ENCODE data around the gene PIK3C2B. TPM values are rescaled to one million over a fixed set of nuclear protein-coding genes. Genes with fewer than 3 reads are reported as not detected.

Gene PIK3C2B
- total RNA-seq, 1 experiment from 2014 or later = 17.4 TPM

- DNase-seq (ENCODE audit: low read depth, low spot score) (no peak), ATAC-seq (no peak)
- H3K4me2 ChIP-seq (ENCODE audit: low read length) = no peak overlapping the region
- H3K27ac ChIP-seq (ENCODE audit: low read depth, low read length) = no peak overlapping the region
- no peaks in the 10 kb centered on the region for H3K9me2 ChIP-seq (ENCODE audit: insufficient read depth)
- no peaks in the 10 kb centered on the region for H3K4me1 ChIP-seq (ENCODE audit: control insufficient read depth in 1 of 2, insufficient read depth in 2 of 2, low read length in 2 of 2)
- H3K27me3 ChIP-seq (ENCODE audit: insufficient read depth, low read length) = no peaks in the 10 kb centered on the region
- peaks cover 44 to 72% of the 10 kb centered on the region in 2 experiments for H3K36me3 ChIP-seq (ENCODE audit: control insufficient read depth in 1 of 2, insufficient read depth in 2 of 2, low read length in 2 of 2)
- no TSS peak for BruUV-seq (replicated peaks)
- TF ChIP-seq ZFX (IDR thresholded peaks at IDR 0.05) (no peak), RAD21 (IDR thresholded peaks at IDR 0.05; ENCODE audit: low read depth) (no peak), JUND (IDR thresholded peaks at IDR 0.05) (no peak), EZH2 (IDR thresholded peaks at IDR 0.05) (no peak), FOSL1 (IDR thresholded peaks at IDR 0.05; ENCODE audit: low read depth) (no peak), EGR1 (IDR thresholded peaks at IDR 0.05; ENCODE audit: low read depth) (no peak)
- TF ChIP-seq, protein P1, sequence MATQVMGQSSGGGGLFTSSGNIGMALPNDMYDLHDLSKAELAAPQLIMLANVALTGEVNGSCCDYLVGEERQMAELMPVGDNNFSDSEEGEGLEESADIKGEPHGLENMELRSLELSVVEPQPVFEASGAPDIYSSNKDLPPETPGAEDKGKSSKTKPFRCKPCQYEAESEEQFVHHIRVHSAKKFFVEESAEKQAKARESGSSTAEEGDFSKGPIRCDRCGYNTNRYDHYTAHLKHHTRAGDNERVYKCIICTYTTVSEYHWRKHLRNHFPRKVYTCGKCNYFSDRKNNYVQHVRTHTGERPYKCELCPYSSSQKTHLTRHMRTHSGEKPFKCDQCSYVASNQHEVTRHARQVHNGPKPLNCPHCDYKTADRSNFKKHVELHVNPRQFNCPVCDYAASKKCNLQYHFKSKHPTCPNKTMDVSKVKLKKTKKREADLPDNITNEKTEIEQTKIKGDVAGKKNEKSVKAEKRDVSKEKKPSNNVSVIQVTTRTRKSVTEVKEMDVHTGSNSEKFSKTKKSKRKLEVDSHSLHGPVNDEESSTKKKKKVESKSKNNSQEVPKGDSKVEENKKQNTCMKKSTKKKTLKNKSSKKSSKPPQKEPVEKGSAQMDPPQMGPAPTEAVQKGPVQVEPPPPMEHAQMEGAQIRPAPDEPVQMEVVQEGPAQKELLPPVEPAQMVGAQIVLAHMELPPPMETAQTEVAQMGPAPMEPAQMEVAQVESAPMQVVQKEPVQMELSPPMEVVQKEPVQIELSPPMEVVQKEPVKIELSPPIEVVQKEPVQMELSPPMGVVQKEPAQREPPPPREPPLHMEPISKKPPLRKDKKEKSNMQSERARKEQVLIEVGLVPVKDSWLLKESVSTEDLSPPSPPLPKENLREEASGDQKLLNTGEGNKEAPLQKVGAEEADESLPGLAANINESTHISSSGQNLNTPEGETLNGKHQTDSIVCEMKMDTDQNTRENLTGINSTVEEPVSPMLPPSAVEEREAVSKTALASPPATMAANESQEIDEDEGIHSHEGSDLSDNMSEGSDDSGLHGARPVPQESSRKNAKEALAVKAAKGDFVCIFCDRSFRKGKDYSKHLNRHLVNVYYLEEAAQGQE (IDR thresholded peaks at IDR 0.05; ENCODE audit: low read depth) = no peak
- no peak overlapping the region for H2AFZ ChIP-seq (ENCODE audit: low read depth, low read length, poor library complexity, severe bottlenecking)
- H3K9ac ChIP-seq (ENCODE audit: low read length) = no peak overlapping the region
- no peaks in the 10 kb centered on the region for H3K79me2 ChIP-seq (ENCODE audit: insufficient read depth, low read length)
- H3K4me3 ChIP-seq (replicated peaks in 1 of 2; ENCODE audit: low read depth in 1 of 2, low read length in 2 of 2) = no peak overlapping the region
- CTCF ChIA-PET = no interaction called here
- RAD21 ChIA-PET (ENCODE audit: low non-redundant PET in 1 of 2, low total read pairs in 2 of 2, uncharacterized antibody in 2 of 2, unreplicated experiment in 2 of 2) = no interaction called here
- H3K9me3 ChIP-seq (ENCODE audit: control insufficient read depth in 1 of 2, insufficient read depth in 1 of 2, low read depth in 1 of 2, low read length in 2 of 2) = no peaks in the 10 kb centered on the region
- intact Hi-C loops (cut with micrococcal nuclease) = no loop called here
- POLR2A ChIA-PET = no interaction called here
- no peaks in the 10 kb centered on the region for H4K20me1 ChIP-seq (ENCODE audit: insufficient read depth)
Measured at GRCh38 chr1:204544321-204544720, 49.7 kb upstream of the PIK3C2B start.

- Histone ChIP-seq H3K4me1 (ENCODE audit: control insufficient read depth in 1 of 2, insufficient read depth in 2 of 2, low read length in 2 of 2) (no peaks in the 10 kb centered on the region), H3K4me2 (ENCODE audit: low read length) (no peak overlapping the region), H2AFZ (ENCODE audit: low read depth, low read length, poor library complexity, severe bottlenecking) (no peak overlapping the region), H3K9ac (ENCODE audit: low read length) (no peak overlapping the region), H4K20me1 (ENCODE audit: insufficient read depth) (no peaks in the 10 kb centered on the region), H3K27me3 (ENCODE audit: insufficient read depth, low read length) (no peaks in the 10 kb centered on the region), H3K4me3 (replicated peaks in 1 of 2; ENCODE audit: low read depth in 1 of 2, low read length in 2 of 2) (no peak overlapping the region), H3K9me2 (ENCODE audit: insufficient read depth) (no peaks in the 10 kb centered on the region), H3K27ac (ENCODE audit: low read depth, low read length) (no peak overlapping the region), H3K79me2 (ENCODE audit: insufficient read depth, low read length) (peaks cover 7% of the 10 kb centered on the region), H3K9me3 (ENCODE audit: control insufficient read depth in 1 of 2, insufficient read depth in 1 of 2, low read depth in 1 of 2, low read length in 2 of 2) (no peaks in the 10 kb centered on the region), H3K36me3 (ENCODE audit: control insufficient read depth in 1 of 2, insufficient read depth in 2 of 2, low read length in 2 of 2) (peaks cover 42 to 69% of the 10 kb centered on the region in 2 experiments)
- no TSS peak for BruUV-seq (replicated peaks)
- ChIA-PET RAD21 (ENCODE audit: low non-redundant PET in 1 of 2, low total read pairs in 2 of 2, uncharacterized antibody in 2 of 2, unreplicated experiment in 2 of 2) (no interaction called here), POLR2A (no interaction called here), CTCF (no interaction called here)
- TF ChIP-seq EGR1 (IDR thresholded peaks at IDR 0.05; ENCODE audit: low read depth) (no peak), ZNF274 (IDR thresholded peaks at IDR 0.05; ENCODE audit: low read depth, low read length) (no peak), POLR2A (IDR thresholded peaks at IDR 0.05; ENCODE audit: borderline replicate concordance, extremely low read depth, insufficient read depth, insufficient read length) (no peak), SIN3A (IDR thresholded peaks at IDR 0.05; ENCODE audit: low read depth) (no peak), SP1 (IDR thresholded peaks at IDR 0.05; ENCODE audit: low read depth) (no peak), EZH2 (IDR thresholded peaks at IDR 0.05) (no peak), ELF1 (IDR thresholded peaks at IDR 0.05; ENCODE audit: borderline replicate concordance, low read depth) (no peak), CEBPB (IDR thresholded peaks at IDR 0.05; ENCODE audit: low read depth) (no peak), YY1 (IDR thresholded peaks at IDR 0.05; ENCODE audit: extremely low read depth, insufficient replicate concordance, low read depth, low read length) (no peak), ZFX (IDR thresholded peaks at IDR 0.05) (no peak), FOSL1 (IDR thresholded peaks at IDR 0.05; ENCODE audit: low read depth) (no peak), EZH2phosphoT487 (IDR thresholded peaks at IDR 0.05; ENCODE audit: borderline replicate concordance) (no peak)
- TF ChIP-seq, protein P2, sequence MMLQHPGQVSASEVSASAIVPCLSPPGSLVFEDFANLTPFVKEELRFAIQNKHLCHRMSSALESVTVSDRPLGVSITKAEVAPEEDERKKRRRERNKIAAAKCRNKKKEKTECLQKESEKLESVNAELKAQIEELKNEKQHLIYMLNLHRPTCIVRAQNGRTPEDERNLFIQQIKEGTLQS (IDR thresholded peaks at IDR 0.05) = no peak
- ATAC-seq (no peak), DNase-seq (ENCODE audit: low read depth, low spot score) (no peak)
- intact Hi-C loops (cut with micrococcal nuclease) = no loop called here
Measured at GRCh38 chr1:204541626-204542025, 47.0 kb upstream of the PIK3C2B start.
